Right renal pelvis (tissue), 4 donors: ENCODE results near the gene HDDC2. TPM values are rescaled to one million over a fixed set of nuclear protein-coding genes. Genes with fewer than 3 reads are reported as not detected.
"Not testable (repeated sequence)": the region's sequence is repeated elsewhere in the genome, so short reads cannot be mapped to it uniquely, and the experiment has no call there.

Experiments used
- DNase-seq, 4 donors: peaks; one replicate each; pipeline ENCODE4 v3.0.0-alpha.2; 2013; ENCODE audit warnings: low read depth in 4 of 4, low spot score in 3 of 4, missing footprints in 1 of 4
- polyA plus RNA-seq, 4 donors: library from polyadenylated mRNA; unstranded; fragments of 120-200 nt; gene quantifications; one replicate each; pipeline ENCODE4 v1.2.1, GENCODE V29; 2013; ENCODE audit not compliant: insufficient read length in 4 of 4

Gene HDDC2
- polyA plus RNA-seq, 4 donors, result 106 to 113 (median 109) TPM

DNA sequence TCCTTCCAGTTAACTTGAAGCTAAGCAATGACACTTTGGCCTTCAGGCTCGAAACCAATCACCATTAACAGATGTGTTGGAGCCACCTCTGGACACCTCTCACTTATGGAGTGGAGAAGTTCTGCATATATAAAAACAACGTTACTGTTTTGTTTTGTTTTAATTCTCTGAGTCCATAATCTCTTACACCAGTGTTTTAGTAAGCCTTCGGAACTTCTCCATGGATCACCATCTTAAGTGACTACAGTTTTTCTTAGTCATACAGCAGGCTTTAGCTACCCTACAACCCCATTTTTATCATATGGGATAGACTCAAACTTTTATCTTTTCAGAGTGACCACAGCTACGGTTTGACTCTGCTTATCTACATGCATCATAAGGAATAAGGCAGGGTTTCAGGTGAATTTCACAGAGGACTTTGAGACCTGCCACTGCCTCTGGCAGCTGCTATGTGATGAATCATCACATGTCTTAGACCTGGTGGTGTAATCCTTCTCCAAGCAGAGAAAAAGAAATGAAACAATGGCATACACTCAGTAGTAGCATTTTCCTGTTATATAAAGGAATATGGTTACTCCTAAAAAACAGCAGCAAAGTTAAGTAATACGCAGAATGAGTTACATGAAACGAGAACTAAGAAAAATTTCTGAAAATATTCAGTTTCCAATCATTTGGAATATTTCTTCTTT lies 5.5 kb upstream of the HDDC2 start:
- no peak for DNase-seq

GRCh38 chr6:125306756-125307149 lies 5.0 kb upstream of the HDDC2 start:
- DNase-seq, result no peak

GRCh38 chr6:125304970-125305660 lies 3.3 kb upstream of the HDDC2 start:
- no peak for DNase-seq

GRCh38 chr6:125303512-125303854 lies 1.7 kb upstream of the HDDC2 start:
- no peak for DNase-seq

DNA sequence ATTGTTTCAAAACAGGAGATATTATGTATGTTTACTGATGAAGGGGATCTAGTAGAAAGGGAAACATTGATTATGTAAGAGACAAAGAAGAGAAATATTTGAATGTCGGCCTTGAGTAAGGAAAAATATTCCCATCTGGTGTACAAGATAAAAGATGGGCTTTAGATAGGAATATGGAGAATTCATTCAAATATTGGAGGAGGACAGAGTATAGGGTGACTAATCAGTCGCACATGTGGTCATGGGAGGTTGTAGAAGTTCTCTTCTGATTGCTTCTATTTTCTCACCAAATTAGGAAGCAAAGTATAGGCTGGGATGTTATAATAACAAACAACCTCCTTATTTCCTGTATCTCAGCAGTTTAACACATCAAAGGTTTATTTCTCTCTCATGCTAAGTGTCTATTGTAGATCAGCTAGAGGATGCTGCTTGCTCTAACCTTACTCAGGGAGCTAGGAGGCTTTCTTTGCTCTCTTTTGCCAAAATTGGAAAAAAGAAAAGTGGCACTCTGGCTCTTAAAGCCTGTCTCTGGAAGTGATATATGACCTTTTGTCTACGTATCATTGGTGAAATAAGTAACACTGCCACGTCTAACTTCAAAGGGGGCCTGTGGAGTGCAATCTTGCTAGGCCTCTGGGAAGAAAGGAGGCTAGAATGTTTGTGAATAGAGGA lies 1.2 kb upstream of the HDDC2 start:
- no peak for DNase-seq

DNA sequence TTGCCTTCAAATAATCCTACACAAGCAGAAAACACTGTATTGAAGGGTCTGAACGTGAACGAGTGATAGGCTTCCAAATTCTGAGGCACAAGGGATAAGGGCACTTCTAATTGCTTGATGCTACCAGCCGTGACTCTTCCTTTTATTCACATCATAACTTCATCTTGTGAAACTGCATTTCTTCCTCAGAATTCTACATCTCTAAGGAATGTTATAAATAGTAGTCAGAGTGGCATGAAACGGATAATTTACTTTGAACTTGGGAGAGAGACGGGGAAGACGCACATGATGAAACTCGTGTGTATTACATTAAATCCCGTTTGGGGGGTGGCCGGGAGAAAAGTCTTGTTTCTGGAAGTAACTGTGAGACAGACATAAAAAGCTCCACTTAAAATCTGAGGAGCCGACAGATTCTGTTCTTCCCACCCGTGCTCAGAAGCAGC lies 754 bp downstream of the HDDC2 start:
- peak in 2 of 4 donors; percentile 6 to 15 for DNase-seq

- no peak for DNase-seq
Observed at GRCh38 chr6:125299257-125299656, 2.5 kb downstream of the HDDC2 start.

DNA sequence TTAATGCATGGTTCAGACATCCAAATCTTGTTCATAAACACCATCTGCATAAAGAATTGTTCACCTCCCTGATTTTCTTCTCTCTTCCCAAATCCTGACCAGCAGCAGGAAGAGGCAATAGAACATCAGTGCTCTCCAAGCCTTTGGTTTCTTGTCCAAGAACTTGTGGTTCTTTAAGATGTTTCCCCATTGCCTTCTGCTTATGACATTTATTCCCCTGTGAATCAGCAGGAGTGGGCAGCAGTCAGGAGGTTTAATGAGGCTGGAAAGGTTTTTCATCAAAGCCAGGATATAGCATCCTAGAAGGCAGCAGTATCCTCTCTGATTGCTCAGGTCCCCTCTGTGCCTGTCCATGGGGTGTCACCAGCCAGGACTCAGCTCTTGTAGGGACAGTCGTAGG lies 5.3 kb downstream of the HDDC2 start:
- no peak for DNase-seq

DNA sequence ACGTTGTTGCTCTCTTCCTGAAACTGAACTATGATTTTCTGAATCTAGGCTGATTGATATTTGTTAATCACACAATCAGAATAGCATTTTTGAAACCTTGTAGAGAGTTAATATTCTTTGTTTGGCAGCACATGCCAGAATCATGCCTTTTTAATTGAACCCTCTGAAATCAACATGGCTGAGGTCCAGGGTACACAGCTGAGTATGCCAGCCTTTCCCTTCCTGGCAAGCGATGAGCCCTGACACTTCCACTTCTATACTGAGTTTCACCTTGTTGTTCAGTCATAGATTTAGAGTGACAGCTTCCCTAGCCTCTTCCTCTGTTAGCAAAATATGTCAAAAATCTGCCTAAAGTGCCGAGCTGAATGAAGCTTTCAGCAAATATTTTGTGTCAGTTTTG lies 6.8 kb downstream of the HDDC2 start:
- no peak for DNase-seq

DNA sequence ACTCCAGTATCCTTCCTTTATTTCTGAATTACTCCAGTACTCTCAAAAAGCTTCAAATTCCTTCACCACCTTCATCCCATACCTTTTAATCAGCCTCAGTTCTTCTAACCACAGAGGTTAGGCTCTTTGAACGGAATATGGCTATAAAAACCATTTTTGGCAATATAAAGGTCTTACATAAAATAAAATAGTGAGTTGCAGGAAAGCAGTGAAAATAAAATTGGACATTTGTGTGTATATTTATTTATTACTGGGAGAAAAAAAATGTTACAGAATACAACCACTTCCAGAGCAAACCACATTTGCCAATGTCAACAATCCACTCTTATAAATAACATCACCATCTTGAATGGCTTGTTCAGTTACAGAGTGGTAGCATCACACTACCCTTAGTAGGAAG lies 7.7 kb downstream of the HDDC2 start:
- DNase-seq, result no peak

GRCh38 chr6:125293587-125293986 lies 8.2 kb downstream of the HDDC2 start:
- DNase-seq, result no peak

DNA sequence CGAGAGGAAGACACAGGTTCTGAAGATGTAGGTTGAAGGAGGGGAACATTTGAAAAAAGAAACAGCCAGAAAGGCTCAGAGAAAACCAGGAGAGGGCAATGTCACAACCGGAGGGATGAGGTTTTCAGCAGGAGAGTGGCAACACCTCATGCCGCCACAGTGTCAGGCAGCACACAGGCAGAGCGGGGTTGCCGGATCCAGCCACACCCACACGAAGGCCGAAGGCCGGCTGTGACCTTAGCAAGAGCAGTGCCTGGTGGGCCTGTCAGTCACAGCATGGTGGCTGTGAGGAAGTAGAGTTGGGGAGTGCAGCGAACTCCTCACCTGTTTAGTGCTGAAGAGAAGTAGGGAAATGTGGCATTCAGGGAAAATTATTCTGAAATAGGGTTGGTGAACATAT lies 14.0 kb downstream of the HDDC2 start:
- DNase-seq, result no peak

DNA sequence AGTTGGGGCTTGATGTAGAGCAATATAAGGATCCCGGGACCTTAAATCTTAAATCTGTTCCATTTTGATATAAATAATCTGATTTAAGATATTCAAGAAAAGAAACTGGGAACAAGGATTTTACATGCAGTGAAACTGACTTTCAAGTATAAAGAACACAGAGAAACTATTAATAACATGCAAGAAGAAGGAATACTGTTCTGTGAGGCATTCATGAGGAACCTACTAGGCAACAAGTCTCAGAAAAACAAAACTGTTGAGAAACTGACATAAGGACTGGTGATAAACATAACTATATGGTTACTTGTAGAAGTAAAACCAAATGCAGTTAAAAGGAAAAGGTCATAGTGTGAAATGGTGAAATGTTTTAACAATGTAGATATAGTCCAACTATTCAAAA lies 15.8 kb downstream of the HDDC2 start:
- no peak for DNase-seq

GRCh38 chr6:125285353-125285752 lies 16.4 kb downstream of the HDDC2 start:
- no peak for DNase-seq

DNA sequence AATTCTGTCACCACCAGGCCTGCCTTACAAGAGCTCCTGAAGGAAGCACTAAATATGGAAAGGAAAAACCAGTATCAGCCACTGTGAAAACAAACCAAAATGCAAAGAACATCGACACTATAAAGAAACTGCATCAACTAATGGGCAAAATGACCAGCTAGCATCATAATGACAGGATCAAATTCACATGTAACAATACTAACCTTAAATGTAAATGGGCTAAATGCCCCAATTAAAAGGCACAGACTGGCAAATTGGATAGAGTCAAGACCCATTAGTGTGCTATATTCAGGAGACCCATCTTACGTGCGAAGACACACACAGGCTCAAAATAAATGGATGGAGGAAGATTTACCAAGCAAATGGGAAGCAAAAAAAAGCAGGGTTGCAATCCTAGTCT lies 19.3 kb downstream of the HDDC2 start:
- DNase-seq, result not testable (repeated sequence)

DNA sequence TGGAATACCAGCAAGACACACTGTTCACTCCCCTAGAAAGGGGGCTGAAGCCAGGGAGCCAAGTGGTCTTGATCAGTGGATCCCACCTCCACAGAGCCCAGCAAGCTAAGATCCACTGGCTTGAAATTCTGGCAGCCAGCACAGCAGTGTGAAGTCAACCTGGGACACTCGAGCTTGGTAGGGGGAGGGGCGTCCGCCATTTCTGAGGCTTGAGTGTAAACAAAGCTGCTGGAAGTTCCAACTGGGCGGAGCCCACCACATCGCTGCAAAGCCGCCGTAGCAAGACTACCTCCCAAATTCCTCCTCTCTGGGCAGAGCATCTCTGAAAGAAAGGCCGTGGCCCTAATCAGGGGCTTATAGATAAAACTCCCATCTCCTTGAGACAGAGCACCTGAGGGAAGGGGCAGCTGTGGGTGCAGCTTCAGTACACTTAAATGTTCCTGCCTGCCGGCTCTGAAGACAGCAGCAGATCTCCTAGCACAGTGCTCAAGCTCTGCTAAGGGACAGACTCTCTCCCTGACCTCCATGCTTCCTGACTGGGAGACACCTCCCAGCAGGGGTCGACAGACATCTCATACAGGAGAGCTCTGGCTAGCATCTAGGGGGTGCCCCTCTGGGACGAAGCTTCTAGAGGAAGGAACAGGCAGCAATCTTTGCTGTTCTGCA lies 21.3 kb downstream of the HDDC2 start:
- not testable (repeated sequence) for DNase-seq

- no peak for DNase-seq
Observed at GRCh38 chr6:125279961-125280360, 21.8 kb downstream of the HDDC2 start.

DNA sequence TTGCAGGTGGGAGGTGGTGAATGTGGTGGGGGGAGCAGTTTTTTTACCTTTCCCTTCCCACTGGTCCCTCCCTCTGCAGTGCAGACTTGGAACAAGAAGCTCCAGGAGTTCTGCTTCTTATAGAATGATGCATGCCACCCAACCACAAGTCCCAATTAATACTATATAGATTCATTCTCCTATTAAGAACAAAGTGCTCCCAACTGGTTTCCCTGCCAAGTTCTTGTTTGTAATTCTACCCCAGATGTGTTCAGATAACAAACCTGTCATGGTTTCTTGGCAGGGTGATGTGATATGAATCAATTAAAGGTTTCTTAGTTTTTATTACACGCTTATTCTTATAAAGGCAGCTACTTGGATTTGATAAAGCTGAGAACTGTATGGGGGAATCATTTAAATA lies 23.9 kb downstream of the HDDC2 start:
- DNase-seq, result peak in 1 of 4 donors; percentile 6

- no peak for DNase-seq
Observed at GRCh38 chr6:125275779-125276178, 26.0 kb downstream of the HDDC2 start.

DNA sequence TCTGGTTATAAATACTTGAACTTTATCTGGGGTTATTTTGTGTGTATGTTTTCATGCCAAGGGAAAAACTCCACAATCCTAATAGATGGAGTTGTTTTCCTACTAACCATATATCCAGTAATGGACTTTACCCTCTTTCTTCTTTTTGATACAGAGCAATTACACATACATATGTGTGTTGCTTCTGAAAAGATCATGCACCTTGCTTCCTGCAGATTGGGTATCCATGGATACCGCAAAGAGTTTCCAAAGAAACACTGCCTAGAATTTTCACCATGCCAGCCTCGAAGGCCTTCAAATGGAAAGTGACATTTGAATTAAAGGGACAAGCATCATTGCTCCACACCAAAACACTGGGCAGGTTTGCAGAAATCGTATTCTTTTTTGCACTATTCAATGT lies 26.8 kb downstream of the HDDC2 start:
- DNase-seq, result no peak

DNA sequence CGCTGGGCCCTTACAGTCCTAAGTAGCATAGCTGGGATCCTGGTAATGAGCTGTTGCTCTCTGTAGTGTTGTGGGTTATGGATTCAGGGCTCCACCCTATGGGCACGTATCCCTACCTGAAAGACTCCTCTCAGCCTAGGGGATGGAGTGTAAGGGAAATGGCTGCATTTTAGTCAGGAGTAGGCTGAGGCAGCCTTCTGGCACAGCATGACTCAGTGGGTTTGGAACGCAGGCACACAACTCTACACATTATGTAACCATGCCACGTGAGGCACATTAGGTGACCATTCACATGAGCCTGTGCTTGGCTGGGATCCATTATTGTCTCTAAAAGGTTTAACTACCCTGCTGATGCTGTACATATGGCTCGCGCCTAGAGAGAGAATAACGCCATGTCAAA lies 27.8 kb downstream of the HDDC2 start:
- no peak for DNase-seq
